Chondrocyte (in vitro differentiated cells): ENCODE results near the gene DNAH6. TPM values are rescaled to one million over a fixed set of nuclear protein-coding genes. Genes with fewer than 3 reads are reported as not detected.
"Not testable (repeated sequence)": the region's sequence is repeated elsewhere in the genome, so short reads cannot be mapped to it uniquely, and the experiment has no call there.

Experiments
- DNase-seq: peaks from one replicate; pipeline ENCODE4 v3.0.0; 2021; ENCODE audit warnings: mixed read lengths, low spot score
- H3K27ac Mint-ChIP-seq: one replicate; pipeline ENCODE4 v1.8.0; 2021; ENCODE audit warnings: mild to moderate bottlenecking, moderate library complexity, mixed read lengths; ENCODE audit not compliant: unreplicated experiment
- H3K27me3 Mint-ChIP-seq: 2 replicates; pipeline ENCODE4 v1.8.0; 2021; ENCODE audit warnings: low read depth, mixed read lengths
- H3K36me3 Mint-ChIP-seq: 2 replicates; pipeline ENCODE4 v1.8.0; 2021; ENCODE audit warnings: low read depth, mixed read lengths
- H3K4me1 Mint-ChIP-seq: 2 replicates; pipeline ENCODE4 v1.8.0; 2021; ENCODE audit warnings: low read depth, mild to moderate bottlenecking, mixed read lengths
- H3K4me3 Mint-ChIP-seq: one replicate; pipeline ENCODE4 v1.8.0; 2021; ENCODE audit warnings: mild to moderate bottlenecking, moderate library complexity, mixed read lengths; ENCODE audit not compliant: unreplicated experiment
- H3K9me3 Mint-ChIP-seq: 2 replicates; pipeline ENCODE4 v1.8.0; 2021; ENCODE audit warnings: low read depth, mixed read lengths
- CTCF ChIP-seq: fragments of 200-600 bp; sonication (generic); IDR thresholded peaks from 2 replicates; pipeline ENCODE4 v1.5.0; 2021; ENCODE audit warnings: antibody characterized with exemption, mild to moderate bottlenecking, moderate library complexity
- total RNA-seq: library from RNA; stranded (reverse); gene quantifications from 3 replicates; pipeline ENCODE4 v1.2.1, GENCODE V29; 2021

DNAH6 gene
- total RNA-seq, 1 donor from 2014 or later = not detected

- H3K36me3 Mint-ChIP-seq = peaks cover 4% of the 10 kb centered on the region
- TF ChIP-seq CTCF = no peak
- no peak overlapping the region for H3K27ac Mint-ChIP-seq
- peaks cover 8% of the 10 kb centered on the region for H3K9me3 Mint-ChIP-seq
- peaks cover 39% of the 10 kb centered on the region for H3K27me3 Mint-ChIP-seq
- H3K4me1 Mint-ChIP-seq = no peaks in the 10 kb centered on the region
- no peak for DNase-seq
- H3K4me3 Mint-ChIP-seq = no peak overlapping the region
Observed at GRCh38 chr2:84766791-84767190, 250.5 kb downstream of the DNAH6 start.

DNA sequence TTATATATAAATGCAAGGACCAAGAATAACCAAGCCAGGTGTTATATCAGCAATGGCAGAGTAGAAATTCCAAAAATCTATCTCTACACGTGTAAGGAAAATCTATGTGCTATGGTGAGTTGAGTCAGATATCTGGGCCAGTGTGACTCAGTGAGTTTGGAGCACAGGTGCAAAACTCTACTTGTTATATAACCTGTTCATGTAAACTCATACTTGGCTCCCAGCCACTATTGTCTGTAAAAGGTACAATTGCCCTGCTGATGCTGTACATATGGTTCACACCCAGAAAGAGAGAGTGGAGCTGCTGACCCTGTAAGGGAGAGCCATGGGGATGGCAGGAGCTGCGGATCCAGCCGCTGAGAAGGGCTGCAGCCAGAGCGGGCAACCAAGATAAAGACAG, 252.5 kb downstream of the DNAH6 start:
- Mint-ChIP-seq H3K36me3 (peaks cover 6% of the 10 kb centered on the region), H3K27ac (no peak overlapping the region), H3K4me3 (no peak overlapping the region), H3K9me3 (peaks cover 21% of the 10 kb centered on the region), H3K4me1 (no peaks in the 10 kb centered on the region), H3K27me3 (peaks cover 33% of the 10 kb centered on the region)
- DNase-seq = no peak
- no peak for TF ChIP-seq CTCF

DNA sequence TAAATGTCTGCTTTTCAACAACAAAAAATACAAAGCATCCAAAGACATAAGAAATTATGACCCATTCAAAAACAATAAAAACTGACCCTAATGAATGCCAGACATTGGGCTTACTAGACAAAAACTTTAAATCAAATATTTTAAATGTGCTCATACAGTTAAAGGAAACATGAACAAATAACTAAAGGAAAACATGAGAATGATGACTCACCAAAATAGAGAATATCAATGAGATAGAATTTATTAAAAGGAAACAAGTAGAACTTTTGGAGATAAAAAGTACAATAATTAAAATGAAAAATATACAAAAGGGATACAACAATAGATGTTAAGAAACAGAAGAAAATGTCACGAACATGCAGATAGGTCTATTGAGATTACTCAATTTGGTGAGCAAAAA, 254.0 kb downstream of the DNAH6 start:
- H3K4me1 Mint-ChIP-seq = no peaks in the 10 kb centered on the region
- peaks cover 26% of the 10 kb centered on the region for H3K27me3 Mint-ChIP-seq
- no peak overlapping the region for H3K27ac Mint-ChIP-seq
- DNase-seq = no peak
- no peak for TF ChIP-seq CTCF
- H3K9me3 Mint-ChIP-seq = peaks cover 32% of the 10 kb centered on the region
- no peak overlapping the region for H3K4me3 Mint-ChIP-seq
- H3K36me3 Mint-ChIP-seq = peaks cover 6% of the 10 kb centered on the region

- Mint-ChIP-seq H3K9me3 (peaks cover 42% of the 10 kb centered on the region), H3K36me3 (peaks cover 6% of the 10 kb centered on the region), H3K4me3 (no peak overlapping the region), H3K27ac (no peak overlapping the region), H3K27me3 (peaks cover 21% of the 10 kb centered on the region), H3K4me1 (no peaks in the 10 kb centered on the region)
- TF ChIP-seq CTCF = no peak
- DNase-seq = no peak
Observed at GRCh38 chr2:84771251-84771650, 255.0 kb downstream of the DNAH6 start.

- DNase-seq, H3K4me1 Mint-ChIP-seq, H3K27ac Mint-ChIP-seq, H3K36me3 Mint-ChIP-seq, H3K4me3 Mint-ChIP-seq: not testable (repeated sequence)
- H3K27me3 Mint-ChIP-seq = peaks cover 14% of the 10 kb centered on the region
- H3K9me3 Mint-ChIP-seq = peaks cover 47% of the 10 kb centered on the region
Observed at GRCh38 chr2:84773562-84773961, 257.3 kb downstream of the DNAH6 start.

- TF ChIP-seq CTCF = no peak
- Mint-ChIP-seq H3K9me3 (peaks cover 55% of the 10 kb centered on the region), H3K27me3 (peaks cover 20% of the 10 kb centered on the region), H3K4me1 (no peaks in the 10 kb centered on the region), H3K4me3 (no peak overlapping the region), H3K36me3 (peaks cover 6% of the 10 kb centered on the region), H3K27ac (no peak overlapping the region)
- DNase-seq = no peak
Observed at GRCh38 chr2:84776011-84776410, 259.7 kb downstream of the DNAH6 start.
